T-helper 2 cell treated with Interferon-gamma antibody and Interleukin-4, amounts not matched to agents 100 ng/mL and 5 ng/mL, for 36 hours (primary cell): ENCODE data around the gene NPAS3. TPM values are rescaled to one million over a fixed set of nuclear protein-coding genes. Genes with fewer than 3 reads are reported as not detected.

Source experiments
- intact Hi-C: fragments of 100-400 bp; cut with micrococcal nuclease; formaldehyde crosslinking; loops from one replicate; pipeline ENCODE4 v1.15.1; 2023
- total RNA-seq: library from RNA; stranded (reverse); gene quantifications from 2 replicates; pipeline ENCODE4 v1.2.3, GENCODE V29; 2022

Gene NPAS3
- total RNA-seq, 1 donor from 2014 or later, result not detected

- intact Hi-C loops, result no loop called here
Measured at GRCh38 chr14:33010495-33010894, 71.8 kb downstream of the NPAS3 start.

DNA sequence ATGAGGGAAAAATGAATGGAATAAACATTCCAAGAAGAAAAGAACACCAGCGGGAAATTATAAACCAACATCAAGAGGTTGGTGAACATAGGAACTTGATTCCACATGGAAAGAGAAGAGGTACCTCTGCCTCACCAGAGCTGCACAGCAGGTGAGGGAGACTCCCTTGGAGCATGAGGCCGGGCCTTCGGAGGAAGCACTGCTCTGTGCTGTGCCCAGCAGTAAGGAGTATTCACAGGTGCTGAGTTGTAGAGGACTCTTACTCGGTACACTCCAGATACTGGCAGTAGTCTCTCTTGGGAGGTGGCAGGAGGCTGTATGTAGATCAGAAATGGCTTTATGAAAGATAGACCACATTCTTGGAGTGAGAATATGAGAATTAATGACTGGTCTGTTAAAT lies 76.0 kb downstream of the NPAS3 start:
- intact Hi-C loops, result no loop called here

GRCh38 chr14:33016613-33017012 lies 77.9 kb downstream of the NPAS3 start:
- intact Hi-C loops, result no loop called here

DNA sequence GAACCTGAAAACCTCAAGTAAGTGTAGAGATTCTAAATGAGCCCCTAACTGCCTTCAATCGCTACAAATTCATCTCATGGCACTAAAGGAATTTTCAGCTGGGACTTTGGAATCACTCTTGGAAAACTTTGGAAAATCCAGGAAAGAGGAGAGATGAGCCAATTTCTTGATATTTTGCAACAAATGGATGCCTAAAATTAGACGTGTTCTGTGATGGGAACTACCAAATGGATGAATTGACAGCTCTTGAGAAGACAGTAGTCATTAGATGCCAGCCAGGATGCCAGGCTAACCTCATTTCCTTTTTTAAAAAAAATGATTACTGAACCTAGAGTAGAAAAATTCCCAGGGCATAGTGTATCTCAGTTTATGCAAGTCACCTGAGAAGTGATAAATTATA lies 78.3 kb downstream of the NPAS3 start:
- intact Hi-C loops, result no loop called here

DNA sequence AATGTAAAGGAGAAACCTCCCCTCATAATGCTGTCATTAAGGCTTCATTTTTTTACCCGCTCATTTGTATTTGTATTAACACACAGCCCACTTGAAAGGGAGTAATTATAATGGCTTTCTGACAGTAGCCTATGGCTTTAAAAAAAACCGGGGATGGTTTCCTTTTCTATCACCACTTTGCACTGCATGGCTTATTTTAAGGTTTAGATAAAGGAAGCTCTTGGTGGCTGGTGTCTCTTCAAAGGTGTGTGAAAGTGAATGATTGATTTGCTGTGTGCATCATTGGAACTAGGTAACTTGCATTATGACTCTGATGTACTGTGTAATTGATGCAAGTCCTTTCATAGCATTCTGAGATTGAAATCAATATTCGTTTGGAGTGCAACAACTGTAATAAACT lies 80.7 kb downstream of the NPAS3 start:
- intact Hi-C loops, result no loop called here

DNA sequence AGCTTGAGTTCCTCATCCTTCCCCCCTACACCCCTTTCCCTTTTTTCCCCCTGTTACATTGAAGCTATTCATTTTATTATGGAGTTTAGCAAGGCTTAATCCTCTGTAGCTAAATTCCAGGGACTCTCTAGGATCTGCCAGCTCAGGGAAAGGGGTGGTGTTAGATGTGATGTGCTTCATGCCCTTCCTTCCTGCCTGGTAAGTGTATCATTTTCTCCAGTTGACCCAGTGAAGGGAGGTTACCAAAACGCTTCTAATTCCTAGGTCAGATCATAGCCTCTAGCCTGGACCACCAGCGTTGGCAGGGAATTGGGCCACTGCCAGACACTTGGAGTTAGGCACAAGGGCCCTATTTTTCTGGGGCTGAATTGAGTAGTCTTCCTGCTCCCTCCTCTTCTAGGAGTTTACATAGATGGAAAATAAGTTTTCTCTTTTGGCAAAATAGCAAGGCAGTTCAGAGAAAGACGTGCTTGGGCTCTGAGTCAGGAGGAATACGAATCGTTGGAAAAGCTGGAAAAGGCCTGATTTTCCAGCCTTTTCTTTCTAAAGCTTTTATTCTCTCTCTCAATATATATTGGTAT lies 88.3 kb downstream of the NPAS3 start:
- intact Hi-C loops, result no loop called here

DNA sequence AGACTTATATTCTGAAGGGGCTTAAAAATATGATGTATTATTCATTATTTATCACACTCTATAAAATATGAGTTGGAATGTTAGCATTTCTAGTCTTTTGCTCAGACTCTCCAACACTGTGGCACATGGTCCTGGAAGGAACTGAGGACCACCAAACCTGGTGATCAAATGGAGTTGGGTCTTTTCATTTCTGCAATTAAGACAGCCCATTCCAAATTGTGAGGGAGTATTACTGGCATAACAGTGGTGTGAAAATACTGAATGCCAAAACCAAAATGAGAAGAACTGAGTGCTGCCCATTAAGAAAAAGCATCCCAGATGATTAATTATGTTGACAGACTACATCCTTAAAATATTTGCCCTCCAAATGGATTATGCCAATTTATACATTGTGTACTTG lies 90.8 kb downstream of the NPAS3 start:
- intact Hi-C loops, result no loop called here

DNA sequence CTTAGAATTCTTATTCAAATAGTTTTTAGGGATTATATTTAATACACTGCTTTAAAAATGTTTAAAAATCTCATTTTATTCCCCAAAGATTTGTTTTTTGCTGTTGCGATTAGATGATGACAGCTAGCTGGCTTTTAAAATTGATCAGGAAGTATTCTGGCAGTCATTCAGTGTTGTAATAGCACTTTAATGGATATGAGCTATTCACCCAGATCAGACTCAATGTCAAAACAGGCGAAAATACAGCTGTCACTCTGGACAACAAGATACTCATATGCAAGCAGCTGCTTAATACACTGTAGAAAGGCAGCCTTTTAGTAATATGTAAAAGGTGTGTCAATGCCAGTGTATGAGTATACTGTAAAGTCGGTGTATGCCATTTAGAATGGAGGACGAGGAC lies 91.7 kb downstream of the NPAS3 start:
- intact Hi-C loops, result no loop called here

DNA sequence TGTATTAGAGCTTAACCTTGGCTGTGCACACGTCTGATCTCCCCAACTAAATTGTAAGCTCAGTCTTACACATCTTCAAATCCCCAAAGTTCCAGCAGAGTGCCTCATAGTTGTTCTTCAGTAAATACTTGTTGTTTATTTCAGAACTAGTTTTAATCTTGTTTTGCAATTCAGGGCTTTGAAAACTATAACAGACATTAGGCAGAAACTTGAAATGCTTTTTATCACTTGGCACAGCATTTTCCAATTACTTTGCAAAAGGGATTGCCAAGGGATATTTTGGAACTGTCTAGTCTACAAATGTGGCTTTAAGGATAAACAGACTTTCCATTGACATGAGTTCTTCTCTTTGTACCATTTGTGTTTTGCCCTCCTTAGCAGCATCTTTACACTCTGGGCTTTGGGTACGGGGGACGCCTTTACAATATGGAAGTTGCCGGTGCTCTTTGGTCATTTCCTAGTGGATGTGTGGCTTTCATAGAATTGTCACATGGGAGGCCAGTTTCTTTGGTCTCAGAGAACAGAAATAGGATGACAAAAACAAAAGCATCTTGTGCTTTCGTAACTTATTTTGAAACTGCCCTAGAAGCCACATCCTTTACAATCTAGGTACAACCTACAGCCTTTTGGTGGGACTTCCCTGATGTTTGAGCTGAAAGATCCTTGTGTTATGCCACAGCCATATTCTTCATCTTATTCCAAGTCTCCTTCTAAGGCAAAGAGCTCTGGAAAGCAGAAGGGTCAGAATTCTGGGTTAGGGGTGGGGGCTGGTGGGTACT lies 96.9 kb downstream of the NPAS3 start:
- intact Hi-C loops, result no loop called here

GRCh38 chr14:33039311-33039710 lies 100.6 kb downstream of the NPAS3 start:
- intact Hi-C loops, result no loop called here

- intact Hi-C loops, result no loop called here
Measured at GRCh38 chr14:33040372-33041140, 101.9 kb downstream of the NPAS3 start.

GRCh38 chr14:33042591-33042990 lies 103.9 kb downstream of the NPAS3 start:
- intact Hi-C loops, result no loop called here

DNA sequence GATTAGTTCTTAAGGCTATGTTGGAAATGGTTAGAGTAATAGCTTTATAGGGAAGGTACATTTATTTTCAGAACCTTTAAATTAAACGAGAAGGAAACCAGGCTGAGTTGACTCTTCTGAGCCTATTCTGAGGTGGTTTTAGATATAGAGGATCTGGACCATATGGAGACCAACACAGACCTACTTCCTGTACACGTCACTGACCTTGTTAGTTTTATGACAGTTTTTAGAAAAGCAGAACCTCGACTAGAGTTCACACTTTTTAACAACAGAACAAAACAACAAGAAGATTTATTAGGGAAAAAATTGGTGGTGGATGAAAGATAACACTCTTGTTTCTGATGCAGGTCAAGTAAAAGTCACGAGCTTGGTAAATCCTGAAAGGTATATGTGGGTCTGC lies 107.1 kb downstream of the NPAS3 start:
- intact Hi-C loops, result no loop called here

DNA sequence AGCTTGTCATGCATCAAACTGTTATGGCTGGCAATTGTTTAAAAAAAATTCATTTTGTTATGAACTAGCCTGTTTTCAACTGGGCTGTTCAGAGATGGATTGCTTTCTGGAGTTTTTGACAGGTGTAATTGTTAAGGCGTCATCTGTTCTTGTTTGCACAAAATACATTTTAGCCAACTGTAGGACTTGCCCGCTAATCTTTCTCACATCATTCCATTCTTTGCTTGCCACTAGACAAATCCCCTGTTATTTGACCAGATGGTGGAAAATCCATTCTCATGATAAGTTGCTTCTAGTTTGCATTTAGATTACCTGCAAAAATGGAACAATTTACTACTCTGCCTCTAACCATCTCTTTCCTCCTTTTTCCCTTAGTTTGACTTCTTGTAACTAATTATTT lies 114.3 kb downstream of the NPAS3 start:
- intact Hi-C loops, result no loop called here

- intact Hi-C loops, result no loop called here
Measured at GRCh38 chr14:33056213-33056612, 117.5 kb downstream of the NPAS3 start.

DNA sequence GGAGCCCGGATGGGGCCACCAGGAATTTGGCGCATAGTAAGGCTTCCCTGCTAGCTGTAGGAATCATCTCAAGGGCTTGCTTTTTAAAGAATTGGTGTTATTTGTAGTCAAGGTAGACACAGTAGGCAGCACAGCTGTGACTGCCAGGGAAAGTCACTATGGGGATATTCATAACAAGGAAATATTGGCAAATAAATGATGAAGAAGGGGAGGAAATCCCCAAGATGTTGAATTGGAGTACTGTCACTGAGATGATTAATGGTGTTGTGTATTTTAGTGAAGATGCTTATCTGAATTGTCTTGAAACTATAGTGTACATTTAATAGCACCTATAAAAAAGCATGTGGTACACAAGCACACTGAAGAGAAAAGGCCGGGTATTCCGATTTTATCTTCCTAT lies 118.9 kb downstream of the NPAS3 start:
- intact Hi-C loops, result no loop called here

- intact Hi-C loops, result no loop called here
Measured at GRCh38 chr14:33061667-33062325, 123.1 kb downstream of the NPAS3 start.

DNA sequence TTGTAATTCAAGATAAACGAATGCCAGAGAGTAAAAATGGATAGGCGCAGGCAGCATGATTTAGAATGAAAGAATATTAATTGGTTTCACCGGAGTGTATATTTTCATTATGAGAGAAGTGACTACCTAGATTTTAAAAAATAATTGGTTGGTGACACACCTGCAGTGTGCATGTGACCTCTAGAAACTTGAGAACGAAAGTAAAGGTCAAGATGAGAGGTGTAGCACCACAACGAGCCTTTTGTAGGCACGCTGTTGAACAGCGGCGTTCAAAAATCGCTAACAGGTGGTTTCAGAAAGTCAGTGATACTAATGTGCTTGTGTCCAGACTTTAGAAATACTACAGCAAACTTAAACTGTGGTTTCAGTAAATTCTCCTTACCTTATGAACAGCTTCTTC lies 123.8 kb downstream of the NPAS3 start:
- intact Hi-C loops, result no loop called here

DNA sequence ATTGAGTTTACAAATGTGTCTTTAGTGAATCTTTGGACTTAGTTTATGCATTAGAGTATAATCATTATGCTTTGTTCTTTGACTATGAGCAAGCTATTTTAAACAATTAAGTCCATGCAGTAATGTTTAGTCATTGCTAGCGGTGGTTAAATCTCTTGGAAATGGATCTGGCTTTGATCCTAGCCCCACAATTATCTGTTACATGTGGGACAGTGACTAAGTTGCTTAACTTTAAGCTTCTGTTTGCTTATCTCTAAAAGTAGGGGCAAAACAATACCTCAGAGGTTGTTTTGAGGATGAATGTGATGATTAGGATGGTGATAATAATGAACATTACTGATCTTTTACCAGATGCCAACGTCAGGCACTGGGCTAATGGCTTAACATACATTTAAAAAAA lies 124.2 kb downstream of the NPAS3 start:
- intact Hi-C loops, result no loop called here

- intact Hi-C loops, result no loop called here
Measured at GRCh38 chr14:33063521-33063920, 124.8 kb downstream of the NPAS3 start.

DNA sequence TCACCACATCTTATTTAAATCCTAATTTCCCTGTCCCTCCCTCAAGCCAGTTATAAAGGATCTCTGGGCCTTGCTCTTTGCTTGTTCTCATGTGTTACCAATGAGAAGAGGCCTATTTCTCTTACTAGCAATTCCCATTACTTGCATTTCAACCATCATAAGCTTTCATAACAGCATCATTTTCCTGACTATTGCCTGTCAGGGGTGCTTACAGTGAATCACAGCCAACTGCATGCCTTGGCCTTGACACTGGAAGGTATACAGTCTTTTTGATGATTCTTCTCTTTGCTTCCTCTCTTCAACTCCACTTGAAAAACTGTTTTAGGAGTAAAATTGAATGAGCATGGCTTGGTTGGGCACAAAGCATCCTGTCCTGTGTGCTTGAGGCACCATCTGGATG lies 127.0 kb downstream of the NPAS3 start:
- intact Hi-C loops, result no loop called here

DNA sequence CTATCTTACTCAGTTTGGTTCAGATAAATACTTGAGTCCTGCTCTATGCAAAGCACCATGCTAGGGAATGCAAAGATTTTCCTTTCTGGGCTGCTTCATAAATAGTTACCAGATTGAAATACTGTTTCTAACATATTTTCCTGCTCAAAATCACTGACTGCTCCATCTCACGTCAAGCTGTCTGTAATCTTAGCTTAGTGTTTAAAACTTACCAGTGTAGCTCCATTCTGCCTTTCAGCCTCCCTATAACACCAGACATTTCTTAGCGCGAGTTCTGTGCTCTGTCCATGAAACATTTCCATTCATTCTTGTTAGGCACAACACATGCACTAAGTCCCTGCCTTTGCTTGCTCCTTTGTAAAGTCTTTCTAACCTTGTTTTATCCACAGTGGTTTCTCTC lies 129.4 kb downstream of the NPAS3 start:
- intact Hi-C loops, result no loop called here
